NCI-H345 treated with DMSO at 0.1 percent for 48 hours (cell line): ENCODE data around the gene CDH1.

Source experiments
- DNase-seq: peaks from one replicate; lab custom pipeline; 2025; ENCODE audit not compliant: unreplicated experiment; lab: John Stamatoyannopoulos, UW

Gene CDH1

GRCh38 chr16:68843482-68844210 is 106.6 kb downstream of the CDH1 start, which contains the start of gene TANGO6:
TSS of gene TANGO6 (plus strand) at chr16:68843531. CDS start at chr16:68843618, 87 bp downstream.
- DNase-seq = peak; percentile 68

GRCh38 chr16:68844211-68844564 is 107.1 kb downstream of the CDH1 start:
- no peak for DNase-seq

GRCh38 chr16:68848786-68849185 is 111.7 kb downstream of the CDH1 start:
- no peak for DNase-seq

- no peak for DNase-seq
Measured at GRCh38 chr16:68850481-68850880, 113.4 kb downstream of the CDH1 start.

GRCh38 chr16:68851601-68852000 is 114.5 kb downstream of the CDH1 start:
- DNase-seq = no peak

- DNase-seq = no peak
Measured at GRCh38 chr16:68857479-68857878, 120.4 kb downstream of the CDH1 start.

GRCh38 chr16:68859828-68860227 is 122.7 kb downstream of the CDH1 start:
- DNase-seq = no peak

GRCh38 chr16:68860978-68861892 is 124.1 kb downstream of the CDH1 start:
- DNase-seq = no peak

- DNase-seq = no peak
Measured at GRCh38 chr16:68866933-68867332, 129.8 kb downstream of the CDH1 start.

- no peak for DNase-seq
Measured at GRCh38 chr16:68869492-68870088, 132.5 kb downstream of the CDH1 start.

- no peak for DNase-seq
Measured at GRCh38 chr16:68873635-68874471, 136.8 kb downstream of the CDH1 start.

- DNase-seq = no peak
Measured at GRCh38 chr16:68875871-68876270, 138.8 kb downstream of the CDH1 start.

- DNase-seq = no peak
Measured at GRCh38 chr16:68883685-68884084, 146.6 kb downstream of the CDH1 start.

- no peak for DNase-seq
Measured at GRCh38 chr16:68884401-68884800, 147.3 kb downstream of the CDH1 start.
